HepG2 (cell line): ENCODE data around the gene AGER. TPM values are rescaled to one million over a fixed set of nuclear protein-coding genes. Genes with fewer than 3 reads are reported as not detected.

Experiments
- CSRNP1 ChIP-seq: sonication (generic); formaldehyde crosslinking; IDR thresholded peaks from 2 replicates; pipeline ENCODE4 v1.8.1; 2023; ENCODE audit warnings: mild to moderate bottlenecking, missing genetic modification reagents
- E2F5 ChIP-seq: sonication (generic); formaldehyde crosslinking; conservative IDR thresholded peaks from 2 replicates; pipeline ENCODE4 v1.4.0; 2020; ENCODE audit warnings: missing genetic modification reagents
- FOSL2 ChIP-seq: sonication (generic); formaldehyde crosslinking; IDR thresholded peaks from 2 replicates; pipeline ENCODE4 v1.4.0; 2020; ENCODE audit warnings: missing genetic modification reagents
- HCFC1 ChIP-seq: fragments of 150-350 bp; IDR thresholded peaks from 2 replicates; pipeline ENCODE4 v1.6.1; 2014; ENCODE audit warnings: low read depth, low read length
- KDM6A ChIP-seq: IDR thresholded peaks from 2 replicates; pipeline ENCODE4 v1.6.1; 2016; ENCODE audit warnings: low read depth
- MTA3 ChIP-seq: sonication (generic); formaldehyde crosslinking; IDR thresholded peaks from 2 replicates; pipeline ENCODE4 v1.4.0; 2020; ENCODE audit warnings: missing genetic modification reagents
- MXD1 ChIP-seq: sonication (generic); formaldehyde crosslinking; IDR thresholded peaks from 2 replicates; pipeline ENCODE4 v1.4.0; 2020; ENCODE audit warnings: mild to moderate bottlenecking, missing genetic modification reagents
- NRL ChIP-seq: sonication (generic); formaldehyde crosslinking; IDR thresholded peaks from 2 replicates; pipeline ENCODE4 v1.5.0; 2020; ENCODE audit warnings: missing genetic modification reagents, mild to moderate bottlenecking, moderate library complexity, borderline replicate concordance
- POGK ChIP-seq: sonication (generic); formaldehyde crosslinking; conservative IDR thresholded peaks from 2 replicates; pipeline ENCODE4 v1.8.0; 2022; ENCODE audit warnings: mild to moderate bottlenecking, moderate library complexity, missing genetic modification reagents
- SMAD3 ChIP-seq: sonication (generic); formaldehyde crosslinking; IDR thresholded peaks from 2 replicates; pipeline ENCODE4 v1.4.0; 2020; ENCODE audit warnings: missing genetic modification reagents
- TRIM24 ChIP-seq: sonication (generic); formaldehyde crosslinking; IDR thresholded peaks from 2 replicates; pipeline ENCODE4 v1.8.0; 2022; ENCODE audit warnings: mild to moderate bottlenecking, missing genetic modification reagents
- XRCC5 ChIP-seq: fragments of 200-400 bp; formaldehyde crosslinking; optimal IDR thresholded peaks from 2 replicates; pipeline ENCODE3; 2017; ENCODE audit warnings: mild to moderate bottlenecking, low read length
- ZFP91 ChIP-seq: sonication (generic); formaldehyde crosslinking; IDR thresholded peaks from 2 replicates; pipeline ENCODE4 v1.9.0; 2022; ENCODE audit warnings: missing genetic modification reagents, mild to moderate bottlenecking, borderline replicate concordance
- ZNF124 ChIP-seq: sonication (generic); formaldehyde crosslinking; IDR thresholded peaks from 2 replicates; pipeline ENCODE4 v1.4.0; 2020; ENCODE audit warnings: missing genetic modification reagents
- ZNF30 ChIP-seq: sonication (generic); formaldehyde crosslinking; IDR thresholded peaks from 2 replicates; pipeline ENCODE4 v1.5.0; 2020; ENCODE audit warnings: mild to moderate bottlenecking, missing genetic modification reagents
- ZNF496 ChIP-seq: sonication (generic); formaldehyde crosslinking; IDR thresholded peaks from 2 replicates; pipeline ENCODE4 v1.8.1; 2023; ENCODE audit warnings: mild to moderate bottlenecking, moderate library complexity, missing genetic modification reagents; ENCODE audit not compliant: insufficient replicate concordance
- ZNF660 ChIP-seq: sonication (generic); formaldehyde crosslinking; IDR thresholded peaks from 2 replicates; pipeline ENCODE4 v1.5.1; 2020; ENCODE audit warnings: mild to moderate bottlenecking, low read depth, missing genetic modification reagents, borderline replicate concordance
- ZNF724P ChIP-seq: sonication (generic); formaldehyde crosslinking; IDR thresholded peaks from 2 replicates; pipeline ENCODE4 v1.8.0; 2022; ENCODE audit warnings: missing genetic modification reagents, borderline replicate concordance
- ZNF770 ChIP-seq: sonication (generic); formaldehyde crosslinking; IDR thresholded peaks from 2 replicates; pipeline ENCODE4 v1.5.0; 2020; ENCODE audit warnings: mild to moderate bottlenecking, missing genetic modification reagents
- ZNF781 ChIP-seq: sonication (generic); formaldehyde crosslinking; IDR thresholded peaks from 2 replicates; pipeline ENCODE4 v1.5.1; 2020; ENCODE audit warnings: borderline replicate concordance, mild to moderate bottlenecking, missing genetic modification reagents; ENCODE audit errors: not compliant biosample characterization
- polyA plus RNA-seq, 8 experiments: library from polyadenylated mRNA; depleted of rRNA in 3 of 8; stranded (reverse) in 7 of 8; unstranded in 1 of 8; fragments of >200 nt; fragmentation: Illumina TruSeq in 4 of 8; extraction: Trizol in 4 of 8; gene quantifications; 2 replicates each; pipeline versions ENCODE4 v1.2.1 to v1.2.3, GENCODE V29; 2011 to 2016; ENCODE audit warnings: low read depth in 4 of 8, missing spikeins in 1 of 8, mixed read lengths in 1 of 8; ENCODE audit not compliant: insufficient read depth in 1 of 8
- total RNA-seq, 5 experiments: library from RNA; depleted of rRNA; stranded (reverse); fragments of >200 nt; fragmentation: Illumina TruSeq; extraction: Trizol; gene quantifications; 2 replicates each; pipeline ENCODE4 v1.2.3, GENCODE V29; 2016; ENCODE audit warnings: low read depth in 1 of 5

The AGER gene
- total and polyA plus RNA-seq, 2 of the 13 experiments (the other 11 are each of a cell fraction or from before 2014, with no cell fraction given), result 1.9 to 5.1 TPM

- TF ChIP-seq ZNF770 (no peak), ZNF30 (CRISPR knock-in tag) (no peak), MTA3 (no peak), ZNF496 (CRISPR knock-in tag) (no peak), TRIM24 (CRISPR knock-in tag) (no peak), CSRNP1 (CRISPR knock-in tag) (no peak; the same call in 1 of the 2 replicates), ZFP91 (CRISPR knock-in tag) (peak; percentile 77; the same call in 1 of the 2 replicates), HCFC1 (peak; percentile 31; the same call in 1 of the 2 replicates), ZNF660 (CRISPR knock-in tag) (no peak), SMAD3 (CRISPR knock-in tag) (no peak), NRL (peak; percentile 89), ZNF724P (no peak), POGK (CRISPR knock-in tag) (0 out of 2 replicates have a peak, but pooled peaks have one; percentile 62), E2F5 (CRISPR knock-in tag) (no peak), FOSL2 (CRISPR knock-in tag) (0 out of 2 replicates have a peak, but pooled peaks have one; percentile 8), KDM6A (CRISPR knock-in tag) (no peak; the same call in 1 of the 2 replicates), XRCC5 (peak; percentile 59), ZNF781 (CRISPR knock-in tag) (peak; percentile 17), MXD1 (CRISPR knock-in tag) (peak; percentile 41; the same call in 1 of the 2 replicates), ZNF124 (CRISPR knock-in tag) (0 out of 2 replicates have a peak, but pooled peaks have one; percentile 8)
These were observed 8.2 kb downstream of the AGER start, which contains the start of gene AGPAT1 (continued) for GRCh38 chr6:32175711-32176475.
